ENCODE results near the gene THAP6. TPM values are rescaled to one million over a fixed set of nuclear protein-coding genes. Genes with fewer than 3 reads are reported as not detected.

The THAP6 gene
- total RNA-seq, 3 donors from 2014 or later (not counting 1 experiment from before 2014, with no cell fraction given): 20.2 to 24.1 (median 21.8) TPM

DNA sequence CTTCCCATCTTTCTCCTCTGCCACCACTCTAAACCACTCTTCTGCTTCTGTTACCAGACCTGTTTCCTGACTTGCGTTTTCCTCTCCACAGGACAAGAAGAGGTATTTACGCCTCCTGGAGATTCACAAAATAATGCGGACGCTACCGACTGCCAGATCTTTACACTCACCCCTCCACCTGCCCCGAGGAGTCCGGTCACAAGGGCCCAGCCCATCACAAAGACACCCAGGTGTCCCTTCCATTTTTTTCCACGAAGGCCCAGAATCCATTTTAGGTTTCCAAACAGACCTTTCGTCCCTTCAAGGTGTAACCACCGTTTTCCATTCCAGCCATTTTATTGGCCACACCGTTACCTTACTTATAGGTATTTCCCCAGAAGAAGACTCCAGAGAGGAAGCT, 49.8 kb downstream of the THAP6 start:
- Mint-ChIP-seq H3K27ac (no peak overlapping the region), H3K36me3 (no peaks in the 10 kb centered on the region), H3K4me1 (peaks cover 11 to 12% of the 10 kb centered on the region in 2 donors), H3K9me3 (no peaks in the 10 kb centered on the region), H3K4me3 (no peak overlapping the region), H3K27me3 (ENCODE audit: low read depth in 2 of 2) (peaks cover 0 to 8% of the 10 kb centered on the region in 2 donors)
- TF ChIP-seq CTCF (IDR thresholded peaks at IDR 0.05): no peak
- Histone ChIP-seq H3K27me3 (ENCODE audit: control insufficient read depth, insufficient read depth, low read length) (no peaks in the 10 kb centered on the region), H3K36me3 (ENCODE audit: control insufficient read depth, insufficient read depth, low read length) (no peaks in the 10 kb centered on the region), H3K4me3 (ENCODE audit: low read length) (no peak overlapping the region), H3K9me3 (ENCODE audit: control insufficient read depth, insufficient read depth, low read length) (no peaks in the 10 kb centered on the region), H3K4me1 (ENCODE audit: control insufficient read depth, insufficient read depth, low read length) (peaks cover 2% of the 10 kb centered on the region), H3K27ac (ENCODE audit: low read length) (no peak overlapping the region)
- DNase-seq (no peak), ATAC-seq (no peak)
- intact Hi-C loops (cut with micrococcal nuclease): no loop called here
- WGBS (ENCODE audit: insufficient coverage): 91% methylated on average over 11 of the region's 11 CpGs

- intact Hi-C loops (cut with micrococcal nuclease): no loop called here
- Mint-ChIP-seq H3K4me1 (peaks cover 11 to 12% of the 10 kb centered on the region in 2 donors), H3K4me3 (peak overlapping the region; percentile 11), H3K27me3 (ENCODE audit: low read depth in 2 of 2) (peaks cover 0 to 8% of the 10 kb centered on the region in 2 donors), H3K36me3 (no peaks in the 10 kb centered on the region), H3K27ac (no peak overlapping the region), H3K9me3 (no peaks in the 10 kb centered on the region)
- Histone ChIP-seq H3K4me1 (ENCODE audit: control insufficient read depth, insufficient read depth, low read length) (peaks cover 2% of the 10 kb centered on the region), H3K9me3 (ENCODE audit: control insufficient read depth, insufficient read depth, low read length) (no peaks in the 10 kb centered on the region), H3K4me3 (ENCODE audit: low read length) (no peak overlapping the region), H3K27me3 (ENCODE audit: control insufficient read depth, insufficient read depth, low read length) (no peaks in the 10 kb centered on the region), H3K27ac (ENCODE audit: low read length) (no peak overlapping the region), H3K36me3 (ENCODE audit: control insufficient read depth, insufficient read depth, low read length) (no peaks in the 10 kb centered on the region)
- TF ChIP-seq CTCF (IDR thresholded peaks at IDR 0.05): no peak
- DNase-seq: no peak
- no peak for ATAC-seq
Observed at GRCh38 chr4:75565481-75565880, 51.2 kb downstream of the THAP6 start.

DNA sequence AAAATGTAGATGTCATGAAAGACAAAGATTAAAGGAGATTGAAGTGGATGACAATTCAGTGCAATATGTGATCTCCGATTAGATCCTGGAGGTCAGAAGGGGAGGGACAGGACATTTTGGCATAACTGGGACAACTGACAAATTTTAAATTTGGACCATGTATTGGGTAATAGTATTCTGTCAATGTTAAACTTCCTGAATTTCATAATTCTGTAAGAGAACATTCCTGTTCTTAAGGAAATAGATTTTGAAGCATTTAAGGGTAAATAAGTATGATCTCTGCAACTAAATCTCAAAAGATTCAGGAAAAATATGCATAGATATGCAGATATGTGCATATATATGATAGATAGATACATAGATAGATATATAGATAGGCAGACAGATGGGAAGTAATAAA, 52.6 kb downstream of the THAP6 start:
- peaks cover 0 to 6% of the 10 kb centered on the region in 2 donors for H3K27me3 Mint-ChIP-seq (ENCODE audit: low read depth in 2 of 2)
- Histone ChIP-seq H3K9me3 (ENCODE audit: control insufficient read depth, insufficient read depth, low read length) (no peaks in the 10 kb centered on the region), H3K4me1 (ENCODE audit: control insufficient read depth, insufficient read depth, low read length) (peaks cover 2% of the 10 kb centered on the region), H3K27me3 (ENCODE audit: control insufficient read depth, insufficient read depth, low read length) (no peaks in the 10 kb centered on the region), H3K36me3 (ENCODE audit: control insufficient read depth, insufficient read depth, low read length) (no peaks in the 10 kb centered on the region), H3K27ac (ENCODE audit: low read length) (no peak overlapping the region), H3K4me3 (ENCODE audit: low read length) (no peak overlapping the region)
- peaks cover 11 to 12% of the 10 kb centered on the region in 2 donors for H3K4me1 Mint-ChIP-seq
- H3K36me3 Mint-ChIP-seq: no peaks in the 10 kb centered on the region
- 88% methylated on average over 1 of the region's 1 CpG for WGBS (ENCODE audit: insufficient coverage)
- intact Hi-C loops (cut with micrococcal nuclease): no loop called here
- H3K4me3 Mint-ChIP-seq: no peak overlapping the region
- ATAC-seq (no peak), DNase-seq (no peak)
- H3K9me3 Mint-ChIP-seq: no peaks in the 10 kb centered on the region
- no peak for TF ChIP-seq CTCF (IDR thresholded peaks at IDR 0.05)
- H3K27ac Mint-ChIP-seq: no peak overlapping the region

GRCh38 chr4:75567725-75568124, 53.5 kb downstream of the THAP6 start:
- Mint-ChIP-seq H3K4me3 (no peak overlapping the region), H3K27me3 (ENCODE audit: low read depth in 2 of 2) (peaks cover 5 to 7% of the 10 kb centered on the region in 2 donors), H3K36me3 (no peaks in the 10 kb centered on the region), H3K4me1 (peaks cover 11 to 12% of the 10 kb centered on the region in 2 donors), H3K9me3 (no peaks in the 10 kb centered on the region), H3K27ac (no peak overlapping the region)
- 95% methylated on average over 2 of the region's 2 CpGs for WGBS (ENCODE audit: insufficient coverage)
- Histone ChIP-seq H3K4me3 (ENCODE audit: low read length) (no peak overlapping the region), H3K27ac (ENCODE audit: low read length) (no peak overlapping the region), H3K4me1 (ENCODE audit: control insufficient read depth, insufficient read depth, low read length) (peaks cover 2% of the 10 kb centered on the region), H3K36me3 (ENCODE audit: control insufficient read depth, insufficient read depth, low read length) (no peaks in the 10 kb centered on the region), H3K27me3 (ENCODE audit: control insufficient read depth, insufficient read depth, low read length) (no peaks in the 10 kb centered on the region), H3K9me3 (ENCODE audit: control insufficient read depth, insufficient read depth, low read length) (no peaks in the 10 kb centered on the region)
- no peak for TF ChIP-seq CTCF (IDR thresholded peaks at IDR 0.05)
- no peak for ATAC-seq
- no peak for DNase-seq
- intact Hi-C loops (cut with micrococcal nuclease): no loop called here
